ENCODE data around the gene ZNF766.
"Not testable (repeated sequence)": the region's sequence is repeated elsewhere in the genome, so short reads cannot be mapped to it uniquely, and the experiment has no call there.

ZNF766 gene

GRCh38 chr19:52277471-52277870, 8.1 kb downstream of the ZNF766 start:
- DNase-seq, result no peak

GRCh38 chr19:52286256-52286655, 16.9 kb downstream of the ZNF766 start:
- no peak for DNase-seq

DNA sequence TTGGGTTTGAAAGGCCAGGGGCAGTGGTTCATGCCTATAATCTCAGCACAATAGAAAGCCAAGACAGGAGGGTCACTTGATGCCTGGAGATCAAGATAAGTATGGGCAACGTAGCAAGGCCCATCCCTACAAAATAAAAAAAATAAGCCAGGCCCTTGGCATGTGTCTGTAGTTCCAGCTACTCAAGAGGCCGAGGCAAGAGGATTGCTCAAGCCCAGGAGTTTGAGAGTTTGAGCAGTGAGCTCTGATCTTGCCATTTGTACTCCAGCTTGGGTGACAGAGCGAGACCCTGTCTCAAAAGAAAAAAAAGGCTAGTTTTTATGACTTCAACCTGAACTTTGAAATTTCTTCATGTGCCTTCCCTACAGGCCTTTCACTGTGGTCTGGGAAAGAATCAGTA, 22.4 kb downstream of the ZNF766 start:
- no peak for DNase-seq

DNA sequence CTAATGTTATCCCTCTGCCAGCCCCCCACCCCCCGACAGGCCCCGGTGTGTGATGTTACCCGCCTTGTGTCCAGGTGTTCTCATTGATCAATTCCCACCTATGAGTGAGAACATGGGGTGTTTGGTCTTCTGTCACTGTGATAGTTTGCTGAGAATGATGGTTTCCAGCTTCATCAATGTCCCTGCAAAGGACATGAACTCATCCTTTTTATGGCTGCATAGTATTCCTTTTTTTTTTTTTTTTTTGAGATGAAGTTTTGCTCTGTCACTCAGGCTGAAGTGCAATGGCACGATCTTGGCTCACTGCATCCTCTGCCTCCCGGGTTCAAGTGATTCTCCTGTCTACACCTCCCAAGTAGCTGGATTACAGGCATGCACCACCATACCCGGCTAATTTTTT, 23.6 kb downstream of the ZNF766 start:
- not testable (repeated sequence) for DNase-seq

DNA sequence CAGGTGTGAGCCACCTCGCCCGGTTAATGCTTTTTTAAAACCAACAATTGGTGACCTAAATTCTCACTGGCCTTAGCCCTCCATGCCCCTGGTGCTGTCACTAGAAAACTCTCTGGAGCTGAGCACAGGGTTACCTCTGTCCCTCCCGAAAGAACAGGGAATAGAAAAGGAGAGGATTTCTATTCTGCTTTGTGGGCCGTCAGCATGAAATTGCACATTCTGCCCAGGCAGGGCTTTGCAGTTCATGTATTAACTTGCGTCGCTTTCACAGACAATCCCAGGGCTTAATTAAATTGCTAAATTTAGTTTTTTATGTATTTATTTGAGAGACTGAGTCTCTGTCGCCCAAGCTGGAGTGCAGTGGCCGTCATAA, 27.0 kb downstream of the ZNF766 start:
- DNase-seq, result no peak

DNA sequence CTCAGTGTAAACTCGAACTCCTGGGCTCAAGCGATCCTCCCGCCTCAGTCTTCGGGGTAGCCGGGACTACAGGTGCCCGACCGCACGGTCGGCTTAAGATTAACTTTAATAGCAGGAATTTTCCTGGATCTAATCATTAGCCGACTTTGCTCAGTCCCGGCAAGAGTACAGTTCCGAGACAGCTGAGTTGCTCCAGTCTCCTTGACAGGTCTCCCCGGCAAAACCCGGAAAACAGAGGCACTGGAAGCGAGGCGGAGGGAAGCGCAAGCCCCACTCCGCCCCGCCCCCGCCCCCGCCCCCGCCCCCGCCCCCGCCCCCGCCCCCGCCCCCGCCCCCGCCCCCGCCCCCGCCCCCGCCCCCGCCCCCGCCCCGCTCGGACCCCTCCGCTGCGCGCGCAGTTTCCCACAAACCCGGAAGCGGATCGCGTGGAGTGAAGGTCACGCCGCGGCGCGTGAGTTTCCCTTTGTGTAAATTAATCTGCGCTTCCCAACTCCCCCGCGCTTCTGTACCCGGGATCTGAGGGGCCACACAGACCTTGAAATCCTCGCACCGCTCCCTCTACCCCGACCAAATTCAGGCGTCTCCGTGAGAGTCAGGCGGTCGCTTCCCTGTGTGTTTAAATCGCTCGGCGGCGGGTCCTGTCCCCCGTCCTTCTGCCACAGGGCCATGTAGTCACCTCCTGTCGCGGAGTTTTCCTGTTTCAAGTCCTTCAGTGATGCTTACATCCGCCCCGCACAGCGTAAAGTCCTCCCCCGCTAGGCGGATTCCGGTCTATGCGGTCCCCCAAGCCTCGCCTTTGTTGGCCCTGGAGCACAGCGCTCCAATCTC, 27.6 kb downstream of the ZNF766 start, which contains the start of gene ZNF480:
TSS of gene ZNF480 (plus strand) at position 397 of the 828 bp plus-strand sequence. CDS start 3,244 bp downstream, outside the sequence.
- peak; percentile 81 for DNase-seq

GRCh38 chr19:52297601-52298364, 28.4 kb downstream of the ZNF766 start:
- DNase-seq, result peak; percentile 11

- DNase-seq, result peak; percentile 23
Observed at GRCh38 chr19:52307275-52307674, 37.9 kb downstream of the ZNF766 start.

DNA sequence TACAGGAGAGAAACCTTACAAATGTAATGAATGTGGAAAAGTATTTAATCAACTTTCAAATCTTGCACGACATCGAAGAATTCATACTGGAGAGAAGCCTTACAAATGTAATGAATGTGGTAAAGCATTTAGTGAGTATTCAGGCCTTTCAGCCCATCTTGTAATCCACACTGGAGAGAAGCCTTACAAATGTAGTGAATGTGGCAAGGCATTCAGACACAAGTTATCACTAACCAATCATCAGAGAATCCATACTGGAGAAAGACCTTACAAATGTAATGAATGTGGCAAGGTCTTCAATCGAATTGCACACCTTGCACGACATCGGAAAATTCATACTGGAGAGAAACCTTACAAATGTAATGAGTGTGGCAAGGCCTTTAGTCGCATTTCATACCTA, 53.0 kb downstream of the ZNF766 start:
- DNase-seq, result no peak

DNA sequence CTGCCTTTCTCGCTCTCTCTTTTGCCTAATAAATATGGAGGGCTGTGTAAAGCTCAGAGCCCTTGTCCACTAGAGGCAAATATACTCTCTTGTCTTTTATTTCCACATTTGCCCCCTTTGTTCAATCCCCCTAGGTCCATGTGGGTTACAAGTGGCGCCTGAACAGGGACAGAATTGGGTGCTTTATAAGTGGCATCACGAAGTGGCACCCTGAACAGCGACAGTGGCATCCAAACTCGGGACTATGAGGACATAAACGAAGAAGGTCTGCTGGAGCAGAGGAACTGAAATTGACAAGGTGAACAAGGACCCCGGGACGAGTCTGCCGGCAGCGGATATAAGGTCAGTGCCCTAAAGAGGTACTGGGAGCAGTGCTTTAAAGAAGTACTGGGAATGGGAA, 62.4 kb downstream of the ZNF766 start:
- no peak for DNase-seq

GRCh38 chr19:52335768-52336116, 66.4 kb downstream of the ZNF766 start:
- DNase-seq, result no peak

DNA sequence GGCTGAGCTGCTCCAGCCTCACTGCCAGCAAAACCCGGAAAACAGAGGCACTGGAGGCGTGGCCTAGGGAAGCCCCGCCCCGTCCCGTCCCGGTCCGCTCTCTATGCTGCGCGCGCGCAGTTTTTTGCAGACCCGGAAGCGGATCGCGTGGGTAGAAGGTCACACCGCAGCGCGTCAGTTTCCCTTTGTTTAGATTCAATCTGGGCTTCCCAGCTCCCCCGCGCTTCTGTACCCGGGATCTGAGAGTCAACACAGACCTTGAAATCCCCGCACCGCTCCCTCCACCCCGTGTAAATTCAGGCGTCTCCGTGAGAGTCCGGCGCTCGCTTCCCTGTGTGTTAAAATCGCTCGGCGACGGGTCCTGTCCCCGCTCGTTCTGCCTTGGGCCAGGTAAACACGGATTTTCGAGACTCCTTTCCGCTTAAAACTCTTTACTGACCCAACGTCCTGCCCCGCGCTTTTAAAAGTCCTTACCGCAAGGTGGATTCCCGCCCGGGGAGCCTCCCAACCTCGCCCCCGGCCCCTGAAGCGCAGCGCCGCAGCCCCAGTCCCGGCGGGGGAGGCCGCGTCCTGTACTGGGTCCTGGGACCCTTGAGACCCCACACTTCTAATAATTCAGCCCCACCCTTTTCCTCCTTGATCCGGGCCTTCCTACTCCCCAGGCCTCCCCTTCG, 66.9 kb downstream of the ZNF766 start, which contains the start of gene ZNF610:
TSS of gene ZNF610 (plus strand) at position 127 of the 674 bp plus-strand sequence. CDS start 12,930 bp downstream, outside the sequence.
- peak; percentile 87 for DNase-seq

- DNase-seq, result no peak
Observed at GRCh38 chr19:52336791-52337381, 67.5 kb downstream of the ZNF766 start.

DNA sequence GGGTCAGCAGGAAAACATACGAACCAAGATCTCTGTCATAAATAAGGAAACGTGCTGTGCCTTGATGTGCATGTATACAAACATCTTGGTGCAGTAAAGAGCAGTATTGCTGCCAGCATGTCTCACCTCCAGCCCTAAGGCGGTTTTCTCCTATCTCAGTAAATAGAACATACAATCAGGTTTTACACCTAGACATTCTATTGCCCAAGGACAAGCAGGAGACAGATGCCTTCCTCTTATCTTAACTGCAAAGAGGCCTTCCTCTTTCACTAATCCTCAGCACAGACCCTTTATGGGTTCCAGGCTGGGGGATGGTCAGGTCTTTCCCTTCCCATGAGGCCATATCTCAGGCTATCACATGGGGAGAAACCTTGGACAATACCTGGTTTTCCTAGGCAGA, 69.6 kb downstream of the ZNF766 start:
- DNase-seq, result not testable (repeated sequence)

DNA sequence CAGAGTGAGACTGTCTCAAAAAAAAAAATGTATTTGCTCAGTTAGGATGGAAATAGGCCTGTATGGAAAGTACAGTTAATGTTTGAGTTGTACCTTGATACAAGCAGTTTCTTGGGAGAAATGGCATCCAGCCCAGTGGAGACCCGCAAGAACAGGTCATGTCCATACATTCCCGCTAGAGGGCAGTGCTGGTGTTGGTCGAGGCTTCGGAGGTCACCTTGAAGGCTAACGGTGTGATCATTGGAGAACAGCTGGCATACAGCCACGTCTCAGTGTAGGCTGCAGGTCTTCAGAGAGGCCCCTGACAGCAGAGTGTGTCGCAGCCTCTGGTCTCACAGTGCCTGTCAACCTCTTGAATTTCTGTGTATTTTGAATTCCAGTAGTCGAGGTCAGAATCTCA, 74.2 kb downstream of the ZNF766 start:
- peak; percentile 62 for DNase-seq

DNA sequence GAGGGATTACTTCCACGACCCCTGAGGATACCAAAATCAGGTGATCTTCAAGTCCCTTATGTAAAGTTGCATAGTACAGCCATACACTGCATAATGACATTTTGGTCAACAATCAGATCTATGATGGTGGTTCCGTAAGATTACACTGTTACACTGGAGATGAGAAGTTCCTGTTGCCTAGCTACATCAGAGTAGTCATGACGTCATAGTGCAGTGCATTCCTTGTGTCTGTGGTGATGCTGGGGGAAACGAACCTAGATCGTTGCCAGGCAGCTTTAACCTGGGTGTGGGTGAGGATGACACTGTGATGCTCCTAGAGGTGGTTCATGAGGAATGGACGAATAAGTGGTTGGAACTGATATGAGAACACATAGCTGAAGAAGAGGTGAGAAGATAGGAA, 75.8 kb downstream of the ZNF766 start:
- DNase-seq, result no peak

All from hematopoietic multipotent progenitor cell treated with erythropoietin and hydrocortisone succinate and interleukin-3 and kit ligand, for 8 days (in vitro differentiated cells).